GM19023 (cell line): ENCODE results near the gene SH3BP4.

Experiments
- ATAC-seq: cut with Tn5 transposase; IDR thresholded peaks from one replicate; pipeline ENCODE4 v1.9.1; 2021; ENCODE audit warnings: mild to moderate bottlenecking, moderate library complexity; ENCODE audit not compliant: unreplicated experiment

SH3BP4 gene

DNA sequence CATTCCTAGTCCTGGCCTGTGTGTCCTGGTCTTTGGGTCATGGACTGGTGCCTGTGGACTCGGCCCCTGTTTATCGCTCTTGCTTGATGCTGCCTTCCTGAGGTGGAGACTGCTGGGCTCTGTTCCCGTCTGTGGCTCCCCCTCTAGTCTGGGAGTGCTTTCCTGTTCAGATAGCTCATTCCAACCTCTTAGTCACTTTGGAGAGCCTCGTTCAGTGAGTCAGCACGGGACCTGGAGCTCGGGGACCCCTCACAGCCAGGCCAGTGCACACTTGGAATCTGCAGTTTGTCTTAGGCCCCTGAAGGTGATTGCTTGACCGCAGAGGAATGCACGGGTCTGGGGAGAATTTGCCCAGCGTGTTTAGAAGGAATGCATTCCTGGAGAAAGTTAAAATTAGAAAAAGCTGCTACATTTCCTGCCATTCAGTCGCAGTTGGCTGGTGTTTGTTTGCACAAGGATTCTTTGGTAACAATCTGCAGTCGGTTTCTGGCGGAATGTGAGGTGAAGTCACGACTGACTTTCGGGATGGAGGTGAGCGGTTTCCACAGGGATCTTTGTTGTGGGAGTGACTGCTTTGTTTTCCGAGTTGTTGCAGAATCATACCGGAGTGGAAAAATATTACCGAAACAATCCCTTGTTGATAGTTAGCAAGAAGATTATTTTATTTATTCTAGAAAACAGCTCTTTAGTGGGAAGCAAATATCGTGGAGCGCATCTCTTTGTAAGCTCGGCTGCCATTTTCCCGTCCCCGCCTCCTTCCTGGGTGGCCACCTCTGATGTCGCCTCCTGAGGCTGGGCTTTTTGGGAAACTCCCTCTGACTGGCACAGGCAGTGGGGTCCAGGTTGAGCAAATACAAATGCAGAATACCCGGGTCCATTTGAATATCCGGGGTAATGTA lies 29.6 kb downstream of the SH3BP4 start:
- no peak for ATAC-seq

DNA sequence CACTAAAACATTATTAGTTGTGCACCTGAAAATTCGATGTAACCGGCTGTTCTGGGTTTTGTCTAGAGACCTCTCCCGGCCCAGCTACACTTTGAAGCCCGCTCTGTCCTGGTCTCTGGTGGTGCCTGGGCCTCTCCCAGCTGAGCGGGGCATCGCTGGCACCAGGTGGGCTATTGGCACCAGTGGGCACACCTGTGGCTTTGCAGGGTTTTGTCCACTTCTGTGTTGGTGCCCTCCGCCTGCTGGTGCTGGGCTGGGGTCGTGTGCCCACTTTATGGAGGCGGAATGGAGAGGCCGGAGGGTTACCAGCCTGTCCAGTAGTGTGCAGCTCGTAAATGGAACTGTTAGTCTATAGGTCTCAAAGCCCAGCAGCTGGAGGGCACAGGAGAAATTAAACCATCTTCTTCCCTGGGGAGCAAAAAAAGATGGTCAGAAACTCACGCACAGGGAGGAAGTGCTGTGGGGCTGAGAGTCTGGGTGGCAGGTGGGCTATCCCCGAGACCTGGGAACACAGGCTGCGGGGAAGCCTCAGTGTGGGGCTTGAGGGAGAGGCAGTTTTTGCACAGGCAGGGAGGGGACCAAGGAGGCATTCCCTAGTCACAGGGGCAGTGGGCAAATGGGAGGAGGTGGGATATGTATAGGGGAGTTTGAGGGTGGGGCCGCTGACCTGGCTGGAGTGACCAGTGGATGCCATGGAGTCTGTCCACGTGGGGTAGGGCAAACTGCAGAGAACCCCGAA lies 30.4 kb downstream of the SH3BP4 start:
- no peak for ATAC-seq

DNA sequence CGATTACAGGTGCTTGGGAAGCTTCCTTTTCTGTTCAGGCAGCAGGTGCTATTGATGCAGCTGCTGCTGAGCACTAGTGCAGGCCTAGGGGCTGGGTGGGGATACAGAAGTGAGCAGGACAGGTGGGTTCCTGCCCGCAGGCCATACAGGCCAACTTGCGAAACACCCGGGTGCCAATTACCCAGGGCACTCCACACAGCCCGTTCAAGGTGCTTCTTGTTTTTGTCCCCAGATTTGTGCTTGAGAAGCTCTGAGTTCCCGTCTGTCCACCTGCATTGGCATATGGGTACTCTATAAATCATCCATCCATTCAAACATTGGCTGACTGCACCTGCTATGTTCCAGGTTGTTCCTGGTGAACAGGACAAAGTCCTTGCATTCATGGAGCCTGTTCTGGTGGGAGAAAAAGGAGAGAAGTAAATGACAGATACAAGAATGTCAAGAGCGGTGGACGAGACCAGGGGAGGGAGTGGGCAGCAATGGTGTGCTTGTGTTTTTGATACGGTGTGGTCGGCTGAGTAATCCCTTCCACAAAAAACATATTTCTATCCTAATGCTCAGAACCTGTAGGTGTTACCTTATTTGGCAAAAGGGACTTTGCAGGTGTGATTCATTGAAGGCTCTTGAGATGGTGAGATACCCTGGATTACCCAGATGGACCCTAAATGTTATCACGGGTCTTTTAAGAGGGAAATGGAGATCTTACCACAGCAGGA lies 31.4 kb downstream of the SH3BP4 start:
- no peak for ATAC-seq

DNA sequence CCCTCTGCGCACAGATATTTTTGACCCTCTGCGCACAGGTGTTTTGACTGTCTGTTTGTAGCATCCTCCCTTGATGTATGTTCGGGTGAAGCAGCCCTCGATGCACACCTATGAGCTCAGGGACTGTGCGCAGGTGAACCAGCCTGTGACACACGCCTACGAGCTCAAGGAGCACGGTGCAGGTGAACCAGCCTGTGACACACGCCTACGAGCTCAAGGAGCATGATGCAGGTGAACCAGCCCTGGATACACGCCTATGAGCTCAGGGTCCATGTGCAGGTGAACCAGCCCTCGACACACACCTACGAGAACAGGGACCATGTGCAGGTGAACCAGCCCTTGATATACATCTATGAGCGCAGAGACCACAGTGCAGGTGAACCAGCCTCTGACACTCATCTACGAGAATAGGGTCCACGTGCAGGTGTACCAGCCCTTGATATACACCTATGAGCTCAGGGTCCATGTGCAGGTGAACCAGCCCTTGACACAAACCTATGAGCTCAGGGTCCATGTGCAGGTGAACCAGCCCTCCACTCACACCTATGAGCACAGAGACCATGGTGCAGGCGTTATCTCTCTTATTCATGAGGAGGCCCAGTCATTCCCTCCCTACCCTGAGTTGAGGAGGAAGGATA lies 33.9 kb downstream of the SH3BP4 start:
- ATAC-seq = no peak

DNA sequence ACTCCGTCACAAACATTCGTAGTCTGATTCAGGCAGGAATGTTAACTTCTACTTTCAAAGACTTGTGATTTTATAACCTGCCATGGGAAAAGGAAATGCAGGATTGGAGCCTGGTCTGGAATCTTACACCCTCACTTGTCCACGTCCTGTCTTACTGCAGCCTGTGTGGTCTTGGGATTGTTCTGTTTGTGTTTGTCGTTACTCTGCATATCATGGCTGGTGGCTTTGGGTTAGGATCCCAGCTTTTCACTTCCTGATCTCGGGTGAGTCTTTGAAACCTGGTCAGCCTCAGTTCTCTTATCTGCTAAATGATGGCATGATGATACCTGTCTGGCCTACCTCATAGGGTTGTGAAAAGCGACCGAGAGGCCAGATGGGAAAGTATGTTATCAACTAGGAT lies 34.6 kb downstream of the SH3BP4 start:
- ATAC-seq = no peak

DNA sequence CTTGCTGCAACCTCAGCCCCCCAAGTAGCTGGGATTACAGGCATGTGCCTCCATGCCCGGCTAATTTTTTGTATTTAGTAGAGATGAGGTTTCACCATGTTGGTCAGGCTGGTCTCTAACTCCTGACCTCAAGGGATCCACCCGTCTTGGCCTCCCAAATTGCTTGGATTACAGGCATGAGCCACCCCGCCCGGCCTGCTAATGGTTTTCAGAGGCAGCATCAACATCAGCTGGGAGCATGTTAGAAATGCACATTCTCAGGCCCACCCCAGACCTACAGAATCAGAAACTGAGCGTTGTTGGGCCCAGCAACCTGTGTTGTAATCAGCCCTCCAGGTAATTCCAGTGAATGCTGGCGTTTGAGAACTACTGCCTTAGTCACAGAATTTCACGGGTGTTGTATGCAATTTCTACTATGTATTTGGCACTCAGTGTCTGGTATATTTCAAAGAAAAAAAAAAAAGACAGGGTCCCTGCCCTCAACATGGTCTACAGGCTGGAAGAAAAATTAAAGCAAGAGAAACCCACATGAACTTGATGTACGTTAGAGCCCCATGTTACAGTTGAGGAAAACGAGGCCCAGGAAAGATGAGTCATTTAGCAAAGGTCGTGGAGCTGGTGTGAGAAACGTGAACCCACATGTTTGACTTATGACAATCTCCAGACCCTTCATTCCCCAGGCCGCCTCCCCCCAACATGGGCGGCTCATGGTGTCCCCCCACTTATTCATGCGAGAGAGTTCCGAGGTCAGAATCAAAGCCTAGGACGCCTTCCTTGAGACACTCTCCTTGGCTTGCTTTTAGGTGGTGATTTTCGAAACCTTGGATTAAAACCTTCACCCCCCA lies 35.3 kb downstream of the SH3BP4 start:
- ATAC-seq = no peak

DNA sequence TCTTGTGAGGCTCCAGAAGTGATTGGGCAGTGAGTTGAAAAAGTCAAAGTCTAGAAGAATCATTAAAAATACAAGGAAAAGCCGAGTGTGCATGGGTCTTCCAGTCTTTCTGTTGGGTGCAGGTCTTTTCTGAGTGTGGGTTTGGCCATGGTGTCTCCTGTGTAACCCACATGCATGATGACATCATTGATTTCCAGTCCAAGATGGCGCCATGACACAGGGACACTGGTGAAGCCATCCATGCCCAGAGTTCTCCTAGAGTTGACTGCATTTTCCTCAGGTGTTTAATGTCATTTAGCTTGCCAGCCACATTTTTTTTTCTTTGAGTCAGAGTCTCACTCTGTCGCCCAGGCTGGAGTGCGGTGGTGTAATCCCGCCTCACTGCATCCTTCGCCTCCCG lies 35.9 kb downstream of the SH3BP4 start:
- no peak for ATAC-seq

DNA sequence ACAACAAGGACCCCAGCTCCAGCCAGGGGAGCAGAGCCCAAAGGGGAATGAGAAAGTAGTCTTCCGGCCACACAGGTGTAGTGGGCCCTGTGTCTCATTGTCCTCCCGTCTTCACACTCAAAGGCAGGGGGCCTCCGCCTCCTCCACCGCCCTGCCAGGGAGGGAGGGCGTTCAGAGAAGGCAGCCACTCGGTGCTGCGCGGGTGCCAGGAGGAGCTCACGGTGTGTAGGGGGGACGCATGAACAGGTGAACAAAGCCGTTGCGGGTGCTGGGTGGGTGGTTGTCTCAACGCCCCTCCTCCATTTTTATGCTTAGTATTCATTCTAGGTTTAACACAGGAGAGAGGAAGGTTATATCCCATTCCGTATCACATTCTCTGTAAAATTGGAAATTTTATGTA lies 36.7 kb downstream of the SH3BP4 start:
- ATAC-seq = no peak

DNA sequence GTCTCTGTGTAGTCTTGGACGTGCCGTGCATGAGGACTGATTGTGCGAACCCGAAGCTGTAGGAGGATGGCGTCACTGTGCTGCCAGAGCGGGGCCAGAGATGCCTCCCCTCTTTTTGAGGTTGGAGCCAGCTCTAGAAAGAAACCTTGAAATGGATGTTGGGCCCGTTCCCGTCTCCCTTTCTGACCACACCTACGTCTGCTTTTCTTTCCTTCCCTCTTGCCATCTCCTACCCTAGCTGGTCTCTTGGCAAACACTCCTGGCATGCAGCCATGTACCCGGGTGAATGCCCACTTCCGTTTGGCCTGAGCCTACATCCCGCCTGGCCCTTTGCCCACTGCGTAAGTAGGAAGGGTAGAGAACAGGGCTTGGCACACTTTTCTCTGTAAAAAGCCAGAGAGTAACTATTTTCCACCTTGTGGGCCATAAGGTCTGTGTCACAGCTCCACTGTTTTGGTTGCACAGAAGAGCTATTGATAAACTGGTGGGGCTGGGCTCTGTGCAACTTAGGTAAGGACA lies 37.4 kb downstream of the SH3BP4 start:
- ATAC-seq = no peak

DNA sequence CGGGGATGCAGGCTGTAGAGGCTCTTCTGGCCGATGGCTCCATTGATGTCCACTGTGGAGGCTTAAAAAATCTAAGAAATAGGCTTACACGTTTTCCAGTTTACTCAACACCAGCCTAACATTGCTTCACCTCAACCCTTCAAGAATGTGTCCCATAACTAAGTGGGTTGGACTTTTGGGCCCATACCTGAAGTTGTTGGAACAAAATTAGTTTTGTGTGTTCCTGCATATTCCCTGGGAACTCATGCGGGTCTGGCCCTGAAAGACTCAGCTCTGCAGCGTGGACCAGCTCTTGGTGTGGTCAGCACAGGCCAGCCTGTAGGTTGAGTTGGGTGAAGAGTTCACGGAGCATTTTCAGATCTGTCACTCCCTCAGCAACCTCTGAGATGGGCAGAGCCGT lies 38.5 kb downstream of the SH3BP4 start:
- ATAC-seq = no peak

DNA sequence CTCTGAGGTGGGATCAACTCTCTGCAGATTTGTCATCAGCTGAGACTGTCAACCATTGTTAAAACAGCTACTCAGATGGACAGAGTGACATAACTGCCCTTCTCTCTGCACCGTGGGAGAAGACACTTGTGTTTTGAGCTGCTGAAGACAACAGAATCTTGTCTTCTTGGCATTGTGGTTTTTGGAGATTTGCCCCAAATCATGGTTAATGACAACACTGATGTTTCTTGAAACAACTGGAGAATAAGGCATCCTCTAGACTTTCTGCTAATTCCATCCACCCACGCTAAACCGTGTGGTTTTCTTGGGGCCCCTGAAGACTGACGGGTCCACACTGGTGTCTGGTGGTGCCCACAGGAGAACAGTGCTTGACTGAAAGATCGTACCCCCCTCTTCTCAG lies 39.5 kb downstream of the SH3BP4 start:
- ATAC-seq = no peak

DNA sequence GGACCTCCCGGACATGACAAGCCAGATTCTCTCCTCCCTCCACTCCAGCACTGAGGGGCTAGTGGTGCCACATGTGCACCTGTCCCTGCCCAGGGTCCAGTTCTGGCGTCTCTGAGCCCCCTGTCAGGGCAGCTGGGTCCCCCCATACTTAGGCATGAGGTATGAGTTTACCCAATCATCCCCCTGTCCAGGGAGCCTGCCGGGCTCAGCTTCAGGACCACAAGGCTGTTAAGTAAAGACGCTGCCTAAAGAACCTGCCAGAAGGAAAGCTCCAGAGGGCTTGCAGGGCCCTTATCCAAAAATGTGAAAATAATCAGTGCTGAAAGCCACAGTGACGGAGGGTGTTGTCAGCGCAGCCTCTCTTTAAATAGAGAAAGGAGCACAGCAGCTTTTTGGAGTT lies 40.0 kb downstream of the SH3BP4 start:
- ATAC-seq = no peak

DNA sequence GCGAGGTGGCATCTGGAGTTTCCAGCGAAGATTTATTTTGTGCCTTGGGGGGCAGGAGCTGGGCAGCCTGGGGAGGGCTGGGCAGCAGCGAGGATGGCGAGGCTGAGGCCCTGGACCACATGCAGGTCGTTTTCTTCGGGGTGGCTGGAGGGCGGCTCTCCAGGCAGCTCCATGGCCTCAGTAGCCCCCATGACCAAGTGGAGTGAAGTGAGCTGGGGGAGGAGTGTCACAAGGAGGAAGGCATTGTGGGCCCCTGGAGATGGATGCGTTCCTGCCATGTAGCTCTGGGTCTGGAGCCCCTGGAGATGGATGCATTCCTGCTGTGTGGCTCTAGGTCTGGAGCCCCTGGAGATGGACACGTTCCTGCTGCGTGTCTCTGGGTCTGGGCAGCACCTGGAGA lies 40.4 kb downstream of the SH3BP4 start:
- ATAC-seq = no peak

DNA sequence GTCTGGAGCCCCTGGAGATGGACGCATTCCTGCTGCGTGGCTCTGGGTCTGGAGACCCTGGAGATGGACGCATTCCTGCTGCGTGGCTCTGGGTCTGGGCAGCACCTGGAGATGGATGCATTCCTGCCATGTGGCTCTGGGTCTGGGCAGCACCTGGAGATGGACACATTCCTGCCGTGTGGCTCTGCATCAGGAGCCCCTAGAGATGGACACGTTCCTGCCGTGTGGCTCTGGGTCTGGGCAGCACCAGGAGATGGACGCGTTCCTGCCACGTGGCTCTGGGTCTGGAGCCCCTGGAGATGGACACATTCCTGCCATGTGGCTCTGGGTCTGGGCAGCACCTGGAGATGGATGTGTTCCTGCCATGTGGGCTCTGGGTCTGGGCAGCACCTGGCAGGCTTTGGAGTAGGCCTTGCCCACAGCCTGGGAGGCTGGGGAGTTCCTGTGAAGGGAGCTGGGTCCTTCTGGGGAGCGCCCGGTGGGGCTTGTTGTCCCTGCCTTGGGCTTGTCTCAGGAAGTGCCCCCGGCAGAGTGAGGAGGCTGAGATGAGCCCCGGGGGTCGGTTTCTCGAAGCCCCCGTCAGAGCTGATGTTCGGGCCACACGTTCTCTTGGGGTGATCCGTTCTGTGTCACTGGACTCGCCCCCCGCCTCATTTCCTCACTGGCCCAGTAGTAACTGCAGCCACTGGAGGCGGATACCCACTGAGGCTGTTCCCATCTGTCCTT lies 41.0 kb downstream of the SH3BP4 start:
- ATAC-seq = no peak

DNA sequence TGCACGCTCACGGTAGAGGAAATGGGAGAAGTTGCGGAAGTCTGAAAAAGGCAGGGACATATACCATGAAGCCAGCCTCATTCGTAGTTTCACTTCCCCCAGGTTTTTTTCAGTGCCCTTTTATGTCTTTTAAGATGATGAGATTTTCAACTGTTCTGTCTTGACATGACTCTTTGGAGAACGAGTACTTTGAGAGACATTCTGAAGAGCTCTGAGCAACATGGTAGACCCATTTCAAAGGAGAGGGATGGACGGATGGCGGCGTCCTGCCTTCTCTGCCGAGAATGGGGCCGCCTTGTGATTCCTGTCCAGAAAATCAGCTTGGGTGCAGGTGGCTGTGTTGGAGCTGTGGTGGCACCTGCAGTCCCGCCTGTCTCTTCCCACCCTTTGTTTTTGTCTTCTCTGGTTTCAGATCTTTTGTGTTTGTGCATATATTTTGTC lies 41.7 kb downstream of the SH3BP4 start:
- ATAC-seq = no peak

DNA sequence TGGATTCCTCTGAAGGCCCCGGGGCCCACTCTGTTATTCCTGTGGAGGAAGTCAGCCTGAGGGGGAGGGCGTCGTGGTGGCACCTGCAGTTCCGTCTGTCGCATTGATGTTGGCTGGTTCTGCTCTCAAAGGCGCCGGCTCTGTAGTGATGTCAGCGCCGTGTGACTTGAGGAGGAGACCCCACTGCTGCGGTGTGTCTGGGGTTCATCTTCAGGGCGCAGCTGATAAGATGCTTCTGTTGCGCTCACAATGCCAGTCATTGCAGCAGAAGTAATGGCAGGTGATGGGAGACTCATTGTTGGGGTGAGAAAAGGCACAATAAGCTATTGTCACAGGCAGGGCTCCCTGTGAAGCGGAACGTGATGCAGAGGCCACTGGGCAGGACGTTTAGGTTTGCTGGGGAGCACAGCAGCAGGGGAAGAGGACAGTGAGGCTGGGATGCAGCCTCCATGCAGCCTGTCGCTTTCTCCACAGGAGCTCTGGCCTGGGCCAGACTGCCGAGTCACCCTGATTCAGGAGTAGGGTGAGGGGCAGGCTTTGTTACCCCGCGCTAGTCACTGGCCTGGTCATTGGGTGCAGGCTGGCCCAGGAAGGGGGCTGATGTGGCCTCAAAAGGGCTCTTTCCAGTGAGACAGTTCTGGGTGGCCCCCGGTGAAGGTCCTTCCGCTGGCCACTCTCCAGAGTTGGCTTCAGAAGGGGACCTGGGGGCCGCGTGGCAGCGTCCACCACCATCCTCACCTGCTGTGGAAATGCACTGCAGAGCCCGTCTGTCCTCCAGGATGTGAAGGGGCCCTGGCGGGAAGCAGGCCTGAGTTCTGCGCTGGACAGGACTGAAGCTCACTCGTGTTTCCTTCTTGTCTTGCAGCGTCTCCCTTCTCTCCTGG lies 42.9 kb downstream of the SH3BP4 start:
- ATAC-seq = no peak

DNA sequence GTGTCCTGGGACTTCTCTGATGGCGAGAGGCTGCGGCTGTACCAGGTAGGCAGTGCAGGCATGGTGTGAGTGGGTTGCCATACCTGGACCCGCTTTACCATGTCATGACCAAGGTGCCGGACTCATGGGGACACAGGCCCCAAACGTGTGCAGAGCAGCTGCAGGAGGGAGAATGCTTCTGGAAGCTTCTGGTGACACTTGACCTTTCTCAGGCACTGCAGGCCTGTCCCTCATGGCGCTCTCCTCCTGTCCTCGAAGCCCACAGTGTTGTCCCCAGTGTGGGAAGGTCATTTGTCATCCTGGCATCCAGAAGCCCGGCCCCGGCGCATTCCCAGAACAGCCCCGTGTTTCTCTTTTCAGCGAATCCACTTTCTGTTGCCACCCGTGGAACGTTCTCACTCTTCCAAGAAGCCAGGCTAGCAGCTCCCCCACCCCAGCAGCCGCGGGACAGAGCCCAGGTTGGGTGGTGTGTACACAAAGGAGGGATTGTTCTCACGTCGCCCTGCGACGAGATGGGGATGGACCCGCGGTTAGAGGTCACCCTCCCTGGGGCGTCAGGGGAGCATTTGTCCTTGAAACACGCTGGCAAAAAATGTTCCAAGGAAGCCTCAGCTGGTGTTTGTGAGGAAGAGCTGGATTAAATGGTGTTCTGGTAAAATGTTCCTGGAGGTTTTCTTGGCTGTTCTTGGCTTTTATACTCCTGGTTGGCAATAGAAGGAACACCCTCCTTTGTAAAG lies 43.7 kb downstream of the SH3BP4 start:
- no peak for ATAC-seq
